Activated T-helper 1 cell treated with anti-CD3 and anti-CD28 coated beads, Interleukin-2, amount 50 U/mL, for 16 hours (primary cell): Measurements from ENCODE around the gene ERRFI1.

ENCODE experiments used
- DNase-seq, 2 donors: peaks; one replicate each; pipeline ENCODE4 v3.0.0-alpha.2; 2020; ENCODE audit warnings: low read depth in 1 of 2, low spot score in 1 of 2

The ERRFI1 gene

GRCh38 chr1:8019229-8019620 lies 6.9 kb downstream of the ERRFI1 start:
- DNase-seq, result no peak

- DNase-seq, result no peak
These were observed 7.4 kb downstream of the ERRFI1 start for GRCh38 chr1:8018492-8019228.

GRCh38 chr1:8017495-8018197 lies 8.5 kb downstream of the ERRFI1 start:
- DNase-seq, result no peak

GRCh38 chr1:8016895-8017241 lies 9.2 kb downstream of the ERRFI1 start:
- DNase-seq, result no peak

- DNase-seq, result no peak
These were observed 9.8 kb downstream of the ERRFI1 start for GRCh38 chr1:8016210-8016894.

- DNase-seq, result no peak
These were observed 10.3 kb downstream of the ERRFI1 start for GRCh38 chr1:8015809-8016165.

- no peak for DNase-seq
These were observed 10.9 kb downstream of the ERRFI1 start for GRCh38 chr1:8015036-8015808.

- no peak for DNase-seq
These were observed 11.6 kb downstream of the ERRFI1 start for GRCh38 chr1:8014381-8014988.

- DNase-seq, result no peak
These were observed 12.3 kb downstream of the ERRFI1 start for GRCh38 chr1:8013800-8014199.

GRCh38 chr1:8013399-8013798 lies 12.7 kb downstream of the ERRFI1 start:
- no peak for DNase-seq

- DNase-seq, result no peak
These were observed 13.2 kb downstream of the ERRFI1 start for GRCh38 chr1:8012955-8013354.

- DNase-seq, result no peak
These were observed 13.9 kb downstream of the ERRFI1 start for GRCh38 chr1:8011923-8012858.

GRCh38 chr1:8011016-8011415 lies 15.1 kb downstream of the ERRFI1 start:
- DNase-seq, result no peak

- DNase-seq, result no peak
These were observed 15.9 kb downstream of the ERRFI1 start for GRCh38 chr1:8010080-8010664.

GRCh38 chr1:8009043-8010002 lies 16.8 kb downstream of the ERRFI1 start:
- no peak for DNase-seq

GRCh38 chr1:8006037-8006963 lies 19.8 kb downstream of the ERRFI1 start:
- no peak for DNase-seq

- DNase-seq, result no peak
These were observed 21.1 kb downstream of the ERRFI1 start for GRCh38 chr1:8004803-8005573.
